Measurements from ENCODE around the gene BID. TPM values are rescaled to one million over a fixed set of nuclear protein-coding genes. Genes with fewer than 3 reads are reported as not detected.

BID gene
- total RNA-seq, 1 experiment from 2014 or later, result 58.2 TPM

GRCh38 chr22:17817511-17818065 lies 43.3 kb upstream of the BID start:
- BruUV-seq (replicated peaks), result no TSS peak
- CTCF ChIA-PET, result no interaction called here
- RAD21 ChIA-PET (ENCODE audit: low non-redundant PET in 1 of 2, low total read pairs in 2 of 2, uncharacterized antibody in 2 of 2, unreplicated experiment in 2 of 2), result interaction anchor here in 1 of 2 experiments (0.7 kb wide), 1 partner anchor 61 kb away, joined by 3 read pairs; no protein-coding TSS in a partner anchor

GRCh38 chr22:17817079-17817478 lies 42.8 kb upstream of the BID start:
- intact Hi-C loops (cut with micrococcal nuclease), result no loop called here
- H2AFZ ChIP-seq (ENCODE audit: low read depth, low read length, poor library complexity, severe bottlenecking), result no peak overlapping the region
- peaks cover 8 to 11% of the 10 kb centered on the region in 2 experiments; a peak in 3 of 4 replicates for H3K36me3 ChIP-seq (ENCODE audit: control insufficient read depth in 1 of 2, insufficient read depth in 2 of 2, low read length in 2 of 2)
- no peaks in the 10 kb centered on the region for H4K20me1 ChIP-seq (ENCODE audit: insufficient read depth)
- no peak overlapping the region for H3K4me2 ChIP-seq (ENCODE audit: low read length)
- no peaks in the 10 kb centered on the region for H3K27me3 ChIP-seq (ENCODE audit: insufficient read depth, low read length)
- H3K4me3 ChIP-seq (replicated peaks in 1 of 2; ENCODE audit: low read depth in 1 of 2, low read length in 2 of 2), result no peak overlapping the region
- no peak overlapping the region for H3K27ac ChIP-seq (ENCODE audit: low read depth, low read length)
- H3K9me3 ChIP-seq (ENCODE audit: control insufficient read depth in 1 of 2, insufficient read depth in 1 of 2, low read depth in 1 of 2, low read length in 2 of 2), result no peaks in the 10 kb centered on the region
- POLR2A ChIA-PET, result no interaction called here
- ATAC-seq, result no peak
- H3K9me2 ChIP-seq (ENCODE audit: insufficient read depth), result no peaks in the 10 kb centered on the region
- no peaks in the 10 kb centered on the region for H3K4me1 ChIP-seq (ENCODE audit: control insufficient read depth in 1 of 2, insufficient read depth in 2 of 2, low read length in 2 of 2)
- no peak for DNase-seq (ENCODE audit: low read depth, low spot score)
- CTCF ChIA-PET, result no interaction called here
- no peaks in the 10 kb centered on the region for H3K79me2 ChIP-seq (ENCODE audit: insufficient read depth, low read length)
- RAD21 ChIA-PET (ENCODE audit: low non-redundant PET in 1 of 2, low total read pairs in 2 of 2, uncharacterized antibody in 2 of 2, unreplicated experiment in 2 of 2), result interaction anchor here in 1 of 2 experiments (0.7 kb wide), 1 partner anchor 60 kb away, joined by 3 read pairs; no protein-coding TSS in a partner anchor
- BruUV-seq (replicated peaks), result no TSS peak
- H3K9ac ChIP-seq (ENCODE audit: low read length), result no peak overlapping the region
- no peak for TF ChIP-seq RAD21 (IDR thresholded peaks at IDR 0.05; ENCODE audit: low read depth)
- TF ChIP-seq YY1 (IDR thresholded peaks at IDR 0.05; ENCODE audit: extremely low read depth, insufficient replicate concordance, low read depth, low read length), result no peak
- TF ChIP-seq ZFX (IDR thresholded peaks at IDR 0.05), result no peak
- TF ChIP-seq ZBTB33 (IDR thresholded peaks at IDR 0.05; ENCODE audit: extremely low read depth, insufficient replicate concordance, low read length), result no peak
- TF ChIP-seq EZH2 (IDR thresholded peaks at IDR 0.05), result no peak
- TF ChIP-seq ELF1 (IDR thresholded peaks at IDR 0.05; ENCODE audit: borderline replicate concordance, low read depth), result no peak
- no peak for TF ChIP-seq SIN3A (IDR thresholded peaks at IDR 0.05; ENCODE audit: low read depth)
- no peak for TF ChIP-seq REST (IDR thresholded peaks at IDR 0.05; ENCODE audit: low read depth)
- no peak for TF ChIP-seq FOSL1 (IDR thresholded peaks at IDR 0.05; ENCODE audit: low read depth)
- no peak for TF ChIP-seq SP1 (IDR thresholded peaks at IDR 0.05; ENCODE audit: low read depth)
- TF ChIP-seq TCF7L2 (IDR thresholded peaks at IDR 0.05; ENCODE audit: borderline replicate concordance, extremely low read depth, insufficient read depth, insufficient read length), result no peak

More at GRCh38 chr22:17817511-17818065, 43.3 kb upstream of the BID start:
- Histone ChIP-seq H3K4me3 (replicated peaks in 1 of 2; ENCODE audit: low read depth in 1 of 2, low read length in 2 of 2) (no peak overlapping the region), H3K9me2 (ENCODE audit: insufficient read depth) (no peaks in the 10 kb centered on the region), H4K20me1 (ENCODE audit: insufficient read depth) (no peaks in the 10 kb centered on the region), H3K4me2 (ENCODE audit: low read length) (no peak overlapping the region), H3K9ac (ENCODE audit: low read length) (no peak overlapping the region), H3K79me2 (ENCODE audit: insufficient read depth, low read length) (no peaks in the 10 kb centered on the region), H3K9me3 (ENCODE audit: control insufficient read depth in 1 of 2, insufficient read depth in 1 of 2, low read depth in 1 of 2, low read length in 2 of 2) (no peaks in the 10 kb centered on the region), H3K27ac (ENCODE audit: low read depth, low read length) (no peak overlapping the region), H2AFZ (ENCODE audit: low read depth, low read length, poor library complexity, severe bottlenecking) (no peak overlapping the region), H3K27me3 (ENCODE audit: insufficient read depth, low read length) (no peaks in the 10 kb centered on the region), H3K36me3 (ENCODE audit: control insufficient read depth in 1 of 2, insufficient read depth in 2 of 2, low read length in 2 of 2) (peaks cover 8 to 11% of the 10 kb centered on the region in 2 experiments; a peak in 3 of 4 replicates), H3K4me1 (ENCODE audit: control insufficient read depth in 1 of 2, insufficient read depth in 2 of 2, low read length in 2 of 2) (no peaks in the 10 kb centered on the region)
- POLR2A ChIA-PET, result no interaction called here
- TF ChIP-seq ZFX (IDR thresholded peaks at IDR 0.05) (no peak), EZH2 (IDR thresholded peaks at IDR 0.05) (no peak), EGR1 (IDR thresholded peaks at IDR 0.05; ENCODE audit: low read depth) (no peak), CBX3 (IDR thresholded peaks at IDR 0.05; ENCODE audit: low read depth) (no peak), JUND (IDR thresholded peaks at IDR 0.05) (no peak), ATF3 (IDR thresholded peaks at IDR 0.05) (no peak), CEBPB (IDR thresholded peaks at IDR 0.05; ENCODE audit: low read depth) (no peak)
- DNase-seq (ENCODE audit: low read depth, low spot score) (no peak), ATAC-seq (no peak)
- intact Hi-C loops (cut with micrococcal nuclease), result no loop called here
